ENCODE measurements around the gene ANKRD26. TPM values are rescaled to one million over a fixed set of nuclear protein-coding genes. Genes with fewer than 3 reads are reported as not detected.

Gene ANKRD26
- total RNA-seq, 2 experiments from 2014 or later = 4.6 to 6.6 TPM

GRCh38 chr10:26994743-26995142 lies 105.6 kb downstream of the ANKRD26 start:
- intact Hi-C loops (cut with micrococcal nuclease) = no loop called here
- Mint-ChIP-seq H3K4me1 (ENCODE audit: low read depth) (no peaks in the 10 kb centered on the region), H3K27ac (no peak overlapping the region), H3K27me3 (ENCODE audit: low read depth) (no peaks in the 10 kb centered on the region), H3K36me3 (ENCODE audit: low read depth) (peaks cover 3% of the 10 kb centered on the region), H3K4me3 (no peak overlapping the region), H3K9me3 (no peaks in the 10 kb centered on the region)
- CTCF ChIA-PET = interaction anchor here (0.6 kb wide), 1 partner anchor 49 kb away, joined by 4 read pairs; no protein-coding TSS in a partner anchor
- DNase-seq = no peak

- no peaks in the 10 kb centered on the region for H3K4me1 Mint-ChIP-seq (ENCODE audit: low read depth)
- no peak overlapping the region for H3K4me3 Mint-ChIP-seq
- no peak for DNase-seq
- H3K9me3 Mint-ChIP-seq = peaks cover 1% of the 10 kb centered on the region
- CTCF ChIA-PET = no interaction called here
- peaks cover 2% of the 10 kb centered on the region for H3K36me3 Mint-ChIP-seq (ENCODE audit: low read depth)
- no peak overlapping the region for H3K27ac Mint-ChIP-seq
- intact Hi-C loops (cut with micrococcal nuclease) = no loop called here
- no peaks in the 10 kb centered on the region for H3K27me3 Mint-ChIP-seq (ENCODE audit: low read depth)
These were observed 112.4 kb downstream of the ANKRD26 start for GRCh38 chr10:26987851-26988250.

GRCh38 chr10:26983156-26983555 lies 117.1 kb downstream of the ANKRD26 start:
- peaks cover 2% of the 10 kb centered on the region for H3K36me3 Mint-ChIP-seq (ENCODE audit: low read depth)
- DNase-seq = no peak
- CTCF ChIA-PET = interaction anchor here (0.6 to 0.8 kb wide), 2 partner anchors 257 to 376 kb away, joined by 3 to 4 read pairs; no protein-coding TSS in a partner anchor
- no peak overlapping the region for H3K27ac Mint-ChIP-seq
- intact Hi-C loops (cut with micrococcal nuclease) = no loop called here
- no peak overlapping the region for H3K4me3 Mint-ChIP-seq
- peaks cover 1% of the 10 kb centered on the region for H3K9me3 Mint-ChIP-seq
- no peaks in the 10 kb centered on the region for H3K27me3 Mint-ChIP-seq (ENCODE audit: low read depth)
- no peaks in the 10 kb centered on the region for H3K4me1 Mint-ChIP-seq (ENCODE audit: low read depth)

GRCh38 chr10:26982058-26982457 lies 118.2 kb downstream of the ANKRD26 start:
- no peak for DNase-seq
- CTCF ChIA-PET = interaction anchor here (0.7 kb wide), 1 partner anchor 196 kb away, joined by 3 read pairs; no protein-coding TSS in a partner anchor
- Mint-ChIP-seq H3K4me1 (ENCODE audit: low read depth) (no peaks in the 10 kb centered on the region), H3K4me3 (no peak overlapping the region), H3K36me3 (ENCODE audit: low read depth) (peaks cover 2% of the 10 kb centered on the region), H3K27ac (no peak overlapping the region), H3K9me3 (no peaks in the 10 kb centered on the region), H3K27me3 (ENCODE audit: low read depth) (no peaks in the 10 kb centered on the region)
- intact Hi-C loops (cut with micrococcal nuclease) = no loop called here

GRCh38 chr10:26981232-26981824 lies 119.0 kb downstream of the ANKRD26 start:
- H3K4me3 Mint-ChIP-seq = no peak overlapping the region
- H3K27ac Mint-ChIP-seq = no peak overlapping the region
- no peak for DNase-seq
- intact Hi-C loops (cut with micrococcal nuclease) = no loop called here
- CTCF ChIA-PET = no interaction called here
- peaks cover 2% of the 10 kb centered on the region for H3K36me3 Mint-ChIP-seq (ENCODE audit: low read depth)
- no peaks in the 10 kb centered on the region for H3K27me3 Mint-ChIP-seq (ENCODE audit: low read depth)
- no peaks in the 10 kb centered on the region for H3K4me1 Mint-ChIP-seq (ENCODE audit: low read depth)
- no peaks in the 10 kb centered on the region for H3K9me3 Mint-ChIP-seq

GRCh38 chr10:26978519-26978918 lies 121.8 kb downstream of the ANKRD26 start:
- no peak overlapping the region for H3K27ac Mint-ChIP-seq
- CTCF ChIA-PET = no interaction called here
- no peaks in the 10 kb centered on the region for H3K27me3 Mint-ChIP-seq (ENCODE audit: low read depth)
- H3K9me3 Mint-ChIP-seq = no peaks in the 10 kb centered on the region
- H3K4me3 Mint-ChIP-seq = no peak overlapping the region
- no peak for DNase-seq
- H3K36me3 Mint-ChIP-seq (ENCODE audit: low read depth) = no peaks in the 10 kb centered on the region
- intact Hi-C loops (cut with micrococcal nuclease) = no loop called here
- no peaks in the 10 kb centered on the region for H3K4me1 Mint-ChIP-seq (ENCODE audit: low read depth)

GRCh38 chr10:26977635-26978034 lies 122.7 kb downstream of the ANKRD26 start:
- no peak overlapping the region for H3K27ac Mint-ChIP-seq
- no peaks in the 10 kb centered on the region for H3K9me3 Mint-ChIP-seq
- H3K27me3 Mint-ChIP-seq (ENCODE audit: low read depth) = no peaks in the 10 kb centered on the region
- intact Hi-C loops (cut with micrococcal nuclease) = no loop called here
- H3K4me1 Mint-ChIP-seq (ENCODE audit: low read depth) = no peaks in the 10 kb centered on the region
- no peaks in the 10 kb centered on the region for H3K36me3 Mint-ChIP-seq (ENCODE audit: low read depth)
- CTCF ChIA-PET = no interaction called here
- no peak for DNase-seq
- H3K4me3 Mint-ChIP-seq = no peak overlapping the region

- Mint-ChIP-seq H3K4me3 (no peak overlapping the region), H3K27me3 (ENCODE audit: low read depth) (no peaks in the 10 kb centered on the region), H3K4me1 (ENCODE audit: low read depth) (peaks cover 5% of the 10 kb centered on the region), H3K36me3 (ENCODE audit: low read depth) (peaks cover 6% of the 10 kb centered on the region), H3K27ac (no peak overlapping the region), H3K9me3 (peaks cover 3% of the 10 kb centered on the region)
- DNase-seq = no peak
- intact Hi-C loops (cut with micrococcal nuclease) = no loop called here
- CTCF ChIA-PET = no interaction called here
These were observed 129.6 kb downstream of the ANKRD26 start for GRCh38 chr10:26970667-26971066.

GRCh38 chr10:26969145-26969926 lies 131.0 kb downstream of the ANKRD26 start:
- Mint-ChIP-seq H3K4me1 (ENCODE audit: low read depth) (peaks cover 5% of the 10 kb centered on the region), H3K9me3 (peaks cover 3% of the 10 kb centered on the region), H3K27ac (no peak overlapping the region), H3K27me3 (ENCODE audit: low read depth) (no peaks in the 10 kb centered on the region), H3K4me3 (no peak overlapping the region), H3K36me3 (ENCODE audit: low read depth) (peaks cover 13% of the 10 kb centered on the region)
- CTCF ChIA-PET = no interaction called here
- no peak for DNase-seq
- intact Hi-C loops (cut with micrococcal nuclease) = no loop called here

GRCh38 chr10:26962835-26963234 lies 137.5 kb downstream of the ANKRD26 start:
- H3K9me3 Mint-ChIP-seq = peaks cover 3% of the 10 kb centered on the region
- no peak overlapping the region for H3K27ac Mint-ChIP-seq
- CTCF ChIA-PET = no interaction called here
- no peak overlapping the region for H3K4me3 Mint-ChIP-seq
- intact Hi-C loops (cut with micrococcal nuclease) = no loop called here
- DNase-seq = no peak
- H3K4me1 Mint-ChIP-seq (ENCODE audit: low read depth) = no peaks in the 10 kb centered on the region
- peaks cover 15% of the 10 kb centered on the region for H3K36me3 Mint-ChIP-seq (ENCODE audit: low read depth)
- no peaks in the 10 kb centered on the region for H3K27me3 Mint-ChIP-seq (ENCODE audit: low read depth)

GRCh38 chr10:26960308-26960707 lies 140.0 kb downstream of the ANKRD26 start:
- H3K27ac Mint-ChIP-seq = no peak overlapping the region
- DNase-seq = no peak
- H3K9me3 Mint-ChIP-seq = no peaks in the 10 kb centered on the region
- CTCF ChIA-PET = no interaction called here
- H3K27me3 Mint-ChIP-seq (ENCODE audit: low read depth) = no peaks in the 10 kb centered on the region
- intact Hi-C loops (cut with micrococcal nuclease) = no loop called here
- peaks cover 6% of the 10 kb centered on the region for H3K36me3 Mint-ChIP-seq (ENCODE audit: low read depth)
- H3K4me1 Mint-ChIP-seq (ENCODE audit: low read depth) = no peaks in the 10 kb centered on the region
- no peak overlapping the region for H3K4me3 Mint-ChIP-seq

- Mint-ChIP-seq H3K4me1 (ENCODE audit: low read depth) (no peaks in the 10 kb centered on the region), H3K27me3 (ENCODE audit: low read depth) (no peaks in the 10 kb centered on the region), H3K4me3 (no peak overlapping the region), H3K9me3 (no peaks in the 10 kb centered on the region), H3K36me3 (ENCODE audit: low read depth) (peaks cover 5% of the 10 kb centered on the region), H3K27ac (no peak overlapping the region)
- DNase-seq = no peak
- intact Hi-C loops (cut with micrococcal nuclease) = no loop called here
- CTCF ChIA-PET = no interaction called here
These were observed 140.5 kb downstream of the ANKRD26 start for GRCh38 chr10:26959841-26960240.

Measured in activated naive CD4-positive, alpha-beta T cell treated with anti-CD3 and anti-CD28 coated beads for 36 hours (primary cell).